Renal cortex interstitium (tissue), 11 donors: ENCODE measurements around the gene RBMS3. TPM values are rescaled to one million over a fixed set of nuclear protein-coding genes. Genes with fewer than 3 reads are reported as not detected.

Source experiments
- DNase-seq, 11 donors: peaks; one replicate each; pipeline ENCODE4 v3.0.0-alpha.2; 2013; ENCODE audit warnings: low read depth in 9 of 11, low spot score in 4 of 11; ENCODE audit errors: extremely low read depth in 1 of 11
- polyA plus RNA-seq, 3 donors: library from polyadenylated mRNA; unstranded; fragments of 120-200 nt; gene quantifications; one replicate each; pipeline ENCODE4 v1.2.1, GENCODE V29; 2013; ENCODE audit not compliant: insufficient read length in 3 of 3

RBMS3 gene
- polyA plus RNA-seq, 3 donors = 13.6 to 15.7 (median 14.4) TPM

- DNase-seq = no peak
These were observed 49.4 kb downstream of the RBMS3 start for GRCh38 chr3:29329986-29330890.

- no peak for DNase-seq
These were observed 50.2 kb downstream of the RBMS3 start for GRCh38 chr3:29331035-29331434.

- no peak for DNase-seq
These were observed 50.8 kb downstream of the RBMS3 start for GRCh38 chr3:29331456-29332194.

GRCh38 chr3:29332195-29332637 lies 51.3 kb downstream of the RBMS3 start:
- DNase-seq = no peak

GRCh38 chr3:29333576-29333975 lies 52.7 kb downstream of the RBMS3 start:
- DNase-seq = no peak

GRCh38 chr3:29334706-29335105 lies 53.8 kb downstream of the RBMS3 start:
- no peak for DNase-seq

GRCh38 chr3:29335438-29335837 lies 54.6 kb downstream of the RBMS3 start:
- DNase-seq = peak; percentile 47 to 91 (median 80)

- DNase-seq = no peak
These were observed 55.1 kb downstream of the RBMS3 start for GRCh38 chr3:29335943-29336342.

- no peak for DNase-seq
These were observed 56.7 kb downstream of the RBMS3 start for GRCh38 chr3:29337565-29337964.

GRCh38 chr3:29338377-29338776 lies 57.5 kb downstream of the RBMS3 start:
- DNase-seq = no peak

GRCh38 chr3:29339016-29339833 lies 58.4 kb downstream of the RBMS3 start:
- peak in 3 of 11 donors; percentile 38 to 51 (median 49) for DNase-seq

- no peak for DNase-seq
These were observed 63.3 kb downstream of the RBMS3 start for GRCh38 chr3:29344154-29344553.

- DNase-seq = no peak
These were observed 64.1 kb downstream of the RBMS3 start for GRCh38 chr3:29344935-29345334.

- DNase-seq = no peak
These were observed 64.8 kb downstream of the RBMS3 start for GRCh38 chr3:29345516-29346300.

- DNase-seq = no peak
These were observed 66.0 kb downstream of the RBMS3 start for GRCh38 chr3:29346828-29347227.

GRCh38 chr3:29347412-29347811 lies 66.5 kb downstream of the RBMS3 start:
- no peak for DNase-seq

- DNase-seq = no peak
These were observed 67.4 kb downstream of the RBMS3 start for GRCh38 chr3:29348316-29348715.

GRCh38 chr3:29349049-29349448 lies 68.2 kb downstream of the RBMS3 start:
- no peak for DNase-seq

GRCh38 chr3:29353807-29354206 lies 72.9 kb downstream of the RBMS3 start:
- DNase-seq = no peak
